ENCODE results near the gene OR52H1.

- no peak for TF ChIP-seq EZH2 (IDR thresholded peaks at IDR 0.05)
- no peak for TF ChIP-seq CTCF (IDR thresholded peaks at IDR 0.05)
These were observed 31.7 kb downstream of the OR52H1 start, which contains the start of gene UBQLNL for GRCh38 chr11:5516599-5516998.

Data from neural progenitor cell (in vitro differentiated cells).